ENCODE measurements around the gene DSTYK. TPM values are rescaled to one million over a fixed set of nuclear protein-coding genes. Genes with fewer than 3 reads are reported as not detected.

The DSTYK gene
- polyA plus RNA-seq, 1 donor from 2014 or later: 12.1 TPM

- peaks cover 4% of the 10 kb centered on the region for H3K36me3 ChIP-seq (ENCODE audit: insufficient read depth, low read length)
Observed at GRCh38 chr1:205095422-205095821, 116.1 kb downstream of the DSTYK start.

More at GRCh38 chr1:205095422-205095821, 116.1 kb downstream of the DSTYK start:
- Histone ChIP-seq H3K27me3 (ENCODE audit: insufficient read depth, low read depth, low read length) (no peaks in the 10 kb centered on the region), H3K9ac (ENCODE audit: low read length) (no peak overlapping the region), H3K79me2 (replicated peaks; ENCODE audit: insufficient read depth, low read length) (no peaks in the 10 kb centered on the region), H3K4me3 (ENCODE audit: low read length) (no peak overlapping the region), H3F3A (ENCODE audit: insufficient read depth, low read length, poor library complexity, severe bottlenecking) (no peaks in the 10 kb centered on the region), H3K9me3 (ENCODE audit: low read length) (no peaks in the 10 kb centered on the region), H3K4me2 (ENCODE audit: low read length) (no peak overlapping the region), H3K27ac (ENCODE audit: low read length) (no peak overlapping the region), H2AFZ (ENCODE audit: low read depth, low read length) (no peak overlapping the region), H3K9me2 (ENCODE audit: insufficient read depth, low read length) (no peaks in the 10 kb centered on the region), H4K20me1 (ENCODE audit: insufficient read depth) (no peaks in the 10 kb centered on the region)
- TF ChIP-seq EZH2 (IDR thresholded peaks at IDR 0.05; ENCODE audit: borderline replicate concordance, insufficient read depth, low read length, poor library complexity, severe bottlenecking) (no peak), POLR2AphosphoS5 (IDR thresholded peaks at IDR 0.05) (no peak), RAD21 (conservative IDR thresholded peaks at IDR 0.05) (no peak)
- TF ChIP-seq, protein P1, sequence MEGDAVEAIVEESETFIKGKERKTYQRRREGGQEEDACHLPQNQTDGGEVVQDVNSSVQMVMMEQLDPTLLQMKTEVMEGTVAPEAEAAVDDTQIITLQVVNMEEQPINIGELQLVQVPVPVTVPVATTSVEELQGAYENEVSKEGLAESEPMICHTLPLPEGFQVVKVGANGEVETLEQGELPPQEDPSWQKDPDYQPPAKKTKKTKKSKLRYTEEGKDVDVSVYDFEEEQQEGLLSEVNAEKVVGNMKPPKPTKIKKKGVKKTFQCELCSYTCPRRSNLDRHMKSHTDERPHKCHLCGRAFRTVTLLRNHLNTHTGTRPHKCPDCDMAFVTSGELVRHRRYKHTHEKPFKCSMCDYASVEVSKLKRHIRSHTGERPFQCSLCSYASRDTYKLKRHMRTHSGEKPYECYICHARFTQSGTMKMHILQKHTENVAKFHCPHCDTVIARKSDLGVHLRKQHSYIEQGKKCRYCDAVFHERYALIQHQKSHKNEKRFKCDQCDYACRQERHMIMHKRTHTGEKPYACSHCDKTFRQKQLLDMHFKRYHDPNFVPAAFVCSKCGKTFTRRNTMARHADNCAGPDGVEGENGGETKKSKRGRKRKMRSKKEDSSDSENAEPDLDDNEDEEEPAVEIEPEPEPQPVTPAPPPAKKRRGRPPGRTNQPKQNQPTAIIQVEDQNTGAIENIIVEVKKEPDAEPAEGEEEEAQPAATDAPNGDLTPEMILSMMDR (IDR thresholded peaks at IDR 0.05; ENCODE audit: poor library complexity, severe bottlenecking): no peak
- TF ChIP-seq, protein P2, sequence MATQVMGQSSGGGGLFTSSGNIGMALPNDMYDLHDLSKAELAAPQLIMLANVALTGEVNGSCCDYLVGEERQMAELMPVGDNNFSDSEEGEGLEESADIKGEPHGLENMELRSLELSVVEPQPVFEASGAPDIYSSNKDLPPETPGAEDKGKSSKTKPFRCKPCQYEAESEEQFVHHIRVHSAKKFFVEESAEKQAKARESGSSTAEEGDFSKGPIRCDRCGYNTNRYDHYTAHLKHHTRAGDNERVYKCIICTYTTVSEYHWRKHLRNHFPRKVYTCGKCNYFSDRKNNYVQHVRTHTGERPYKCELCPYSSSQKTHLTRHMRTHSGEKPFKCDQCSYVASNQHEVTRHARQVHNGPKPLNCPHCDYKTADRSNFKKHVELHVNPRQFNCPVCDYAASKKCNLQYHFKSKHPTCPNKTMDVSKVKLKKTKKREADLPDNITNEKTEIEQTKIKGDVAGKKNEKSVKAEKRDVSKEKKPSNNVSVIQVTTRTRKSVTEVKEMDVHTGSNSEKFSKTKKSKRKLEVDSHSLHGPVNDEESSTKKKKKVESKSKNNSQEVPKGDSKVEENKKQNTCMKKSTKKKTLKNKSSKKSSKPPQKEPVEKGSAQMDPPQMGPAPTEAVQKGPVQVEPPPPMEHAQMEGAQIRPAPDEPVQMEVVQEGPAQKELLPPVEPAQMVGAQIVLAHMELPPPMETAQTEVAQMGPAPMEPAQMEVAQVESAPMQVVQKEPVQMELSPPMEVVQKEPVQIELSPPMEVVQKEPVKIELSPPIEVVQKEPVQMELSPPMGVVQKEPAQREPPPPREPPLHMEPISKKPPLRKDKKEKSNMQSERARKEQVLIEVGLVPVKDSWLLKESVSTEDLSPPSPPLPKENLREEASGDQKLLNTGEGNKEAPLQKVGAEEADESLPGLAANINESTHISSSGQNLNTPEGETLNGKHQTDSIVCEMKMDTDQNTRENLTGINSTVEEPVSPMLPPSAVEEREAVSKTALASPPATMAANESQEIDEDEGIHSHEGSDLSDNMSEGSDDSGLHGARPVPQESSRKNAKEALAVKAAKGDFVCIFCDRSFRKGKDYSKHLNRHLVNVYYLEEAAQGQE (IDR thresholded peaks at IDR 0.05; ENCODE audit: borderline replicate concordance): no peak

Other genes starting within 250 kb of the DSTYK start
- 3.2 and 5.0 TPM in 2 replicates for gene CNTN2, start 168.5 kb downstream of the DSTYK start, polyA plus RNA-seq
- gene TMEM81, start 127.2 kb downstream of the DSTYK start, polyA plus RNA-seq: 7.7 and 10.1 TPM in 2 replicates
- gene RBBP5, start 89.7 kb downstream of the DSTYK start, polyA plus RNA-seq: 17.0 and 24.2 TPM in 2 replicates
- gene TMCC2, start 16.2 kb upstream of the DSTYK start, polyA plus RNA-seq: 32.2 and 34.4 TPM in 2 replicates
- gene NUAK2, start 110.0 kb upstream of the DSTYK start, polyA plus RNA-seq: 1.4 and 2.9 TPM in 2 replicates
- gene KLHDC8A, start 145.2 kb upstream of the DSTYK start, polyA plus RNA-seq: 7.7 and 11.7 TPM in 2 replicates
- gene LEMD1, start 210.4 kb upstream of the DSTYK start, polyA plus RNA-seq: 62.8 and 67.6 TPM in 2 replicates
- gene BLACAT1, start 244.3 kb upstream of the DSTYK start, polyA plus RNA-seq: 5.6 and 6.0 TPM in 2 replicates

All from neural cell (in vitro differentiated cells).